Measurements from ENCODE around the gene NR2C2.

DNA sequence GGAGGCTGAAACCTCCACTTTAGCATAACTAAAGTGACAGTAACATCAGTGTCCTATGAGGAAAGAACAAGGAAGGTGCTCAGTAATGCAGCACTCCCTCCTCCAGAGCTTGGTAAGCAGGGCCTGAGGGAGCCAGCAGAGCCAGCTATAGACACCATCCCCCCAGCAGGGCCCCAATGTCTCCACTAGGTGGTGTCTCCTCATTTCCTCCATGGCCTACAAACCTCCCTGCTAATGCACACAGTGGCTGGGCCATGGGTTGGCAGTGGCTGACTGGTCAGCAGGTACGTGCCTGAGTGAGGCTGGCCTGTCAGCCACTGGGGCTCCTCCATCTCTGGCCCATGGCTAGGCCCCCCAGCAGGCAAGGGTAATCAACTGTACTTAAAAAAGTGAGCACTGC is 104.1 kb downstream of the NR2C2 start:
- TF ChIP-seq, protein P1, sequence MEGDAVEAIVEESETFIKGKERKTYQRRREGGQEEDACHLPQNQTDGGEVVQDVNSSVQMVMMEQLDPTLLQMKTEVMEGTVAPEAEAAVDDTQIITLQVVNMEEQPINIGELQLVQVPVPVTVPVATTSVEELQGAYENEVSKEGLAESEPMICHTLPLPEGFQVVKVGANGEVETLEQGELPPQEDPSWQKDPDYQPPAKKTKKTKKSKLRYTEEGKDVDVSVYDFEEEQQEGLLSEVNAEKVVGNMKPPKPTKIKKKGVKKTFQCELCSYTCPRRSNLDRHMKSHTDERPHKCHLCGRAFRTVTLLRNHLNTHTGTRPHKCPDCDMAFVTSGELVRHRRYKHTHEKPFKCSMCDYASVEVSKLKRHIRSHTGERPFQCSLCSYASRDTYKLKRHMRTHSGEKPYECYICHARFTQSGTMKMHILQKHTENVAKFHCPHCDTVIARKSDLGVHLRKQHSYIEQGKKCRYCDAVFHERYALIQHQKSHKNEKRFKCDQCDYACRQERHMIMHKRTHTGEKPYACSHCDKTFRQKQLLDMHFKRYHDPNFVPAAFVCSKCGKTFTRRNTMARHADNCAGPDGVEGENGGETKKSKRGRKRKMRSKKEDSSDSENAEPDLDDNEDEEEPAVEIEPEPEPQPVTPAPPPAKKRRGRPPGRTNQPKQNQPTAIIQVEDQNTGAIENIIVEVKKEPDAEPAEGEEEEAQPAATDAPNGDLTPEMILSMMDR (IDR thresholded peaks at IDR 0.05): peak; percentile 59
- TF ChIP-seq EZH2 (IDR thresholded peaks at IDR 0.05; ENCODE audit: borderline replicate concordance, insufficient read depth, low read depth, low read length, poor library complexity, severe bottlenecking): no peak

All from B cell (primary cell).